Mammary epithelial cell (primary cell): Measurements from ENCODE around the gene STK38L.

Source experiments
- EZH2 ChIP-seq: IDR thresholded peaks from 2 replicates; pipeline ENCODE4 v1.6.1; 2012; ENCODE audit warnings: low read length, inconsistent platforms, borderline replicate concordance
- TF ChIP-seq, protein P1 (sequence below), 2 donors: IDR thresholded peaks in 1 of 2; conservative IDR thresholded peaks in 1 of 2; 2 replicates each; pipeline ENCODE4 v1.5.1; 2011 to 2012; ENCODE audit warnings: inconsistent platforms in 2 of 2, low read length in 2 of 2, mild to moderate bottlenecking in 2 of 2, control low read depth in 1 of 2, low read depth in 1 of 2; ENCODE audit not compliant: insufficient read depth in 1 of 2; ENCODE audit errors: extremely low read depth in 1 of 2

GRCh38 chr12:27271206-27271605, 27.1 kb downstream of the STK38L start:
- no peak for TF ChIP-seq EZH2
- TF ChIP-seq, protein P1, sequence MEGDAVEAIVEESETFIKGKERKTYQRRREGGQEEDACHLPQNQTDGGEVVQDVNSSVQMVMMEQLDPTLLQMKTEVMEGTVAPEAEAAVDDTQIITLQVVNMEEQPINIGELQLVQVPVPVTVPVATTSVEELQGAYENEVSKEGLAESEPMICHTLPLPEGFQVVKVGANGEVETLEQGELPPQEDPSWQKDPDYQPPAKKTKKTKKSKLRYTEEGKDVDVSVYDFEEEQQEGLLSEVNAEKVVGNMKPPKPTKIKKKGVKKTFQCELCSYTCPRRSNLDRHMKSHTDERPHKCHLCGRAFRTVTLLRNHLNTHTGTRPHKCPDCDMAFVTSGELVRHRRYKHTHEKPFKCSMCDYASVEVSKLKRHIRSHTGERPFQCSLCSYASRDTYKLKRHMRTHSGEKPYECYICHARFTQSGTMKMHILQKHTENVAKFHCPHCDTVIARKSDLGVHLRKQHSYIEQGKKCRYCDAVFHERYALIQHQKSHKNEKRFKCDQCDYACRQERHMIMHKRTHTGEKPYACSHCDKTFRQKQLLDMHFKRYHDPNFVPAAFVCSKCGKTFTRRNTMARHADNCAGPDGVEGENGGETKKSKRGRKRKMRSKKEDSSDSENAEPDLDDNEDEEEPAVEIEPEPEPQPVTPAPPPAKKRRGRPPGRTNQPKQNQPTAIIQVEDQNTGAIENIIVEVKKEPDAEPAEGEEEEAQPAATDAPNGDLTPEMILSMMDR (conservative IDR thresholded peaks at IDR 0.05 in 1 of 2, IDR thresholded peaks at IDR 0.05 in 1 of 2; ENCODE audit: extremely low read depth in 1 of 2, insufficient read depth in 1 of 2, low read depth in 1 of 2, low read length in 2 of 2), result no peak
